VCaP (cell line): Measurements from ENCODE around the gene CDRT4.

Experiments used
- H3K27ac ChIP-seq: fragments of 450-650 bp; 2 replicates; pipeline ENCODE4 v1.5.1; 2017
- TF ChIP-seq, protein P1 (sequence below): fragments of 450-650 bp; conservative IDR thresholded peaks from 2 replicates; pipeline ENCODE4 v1.5.1; 2017; ENCODE audit warnings: mild to moderate bottlenecking, moderate library complexity

The CDRT4 gene

DNA sequence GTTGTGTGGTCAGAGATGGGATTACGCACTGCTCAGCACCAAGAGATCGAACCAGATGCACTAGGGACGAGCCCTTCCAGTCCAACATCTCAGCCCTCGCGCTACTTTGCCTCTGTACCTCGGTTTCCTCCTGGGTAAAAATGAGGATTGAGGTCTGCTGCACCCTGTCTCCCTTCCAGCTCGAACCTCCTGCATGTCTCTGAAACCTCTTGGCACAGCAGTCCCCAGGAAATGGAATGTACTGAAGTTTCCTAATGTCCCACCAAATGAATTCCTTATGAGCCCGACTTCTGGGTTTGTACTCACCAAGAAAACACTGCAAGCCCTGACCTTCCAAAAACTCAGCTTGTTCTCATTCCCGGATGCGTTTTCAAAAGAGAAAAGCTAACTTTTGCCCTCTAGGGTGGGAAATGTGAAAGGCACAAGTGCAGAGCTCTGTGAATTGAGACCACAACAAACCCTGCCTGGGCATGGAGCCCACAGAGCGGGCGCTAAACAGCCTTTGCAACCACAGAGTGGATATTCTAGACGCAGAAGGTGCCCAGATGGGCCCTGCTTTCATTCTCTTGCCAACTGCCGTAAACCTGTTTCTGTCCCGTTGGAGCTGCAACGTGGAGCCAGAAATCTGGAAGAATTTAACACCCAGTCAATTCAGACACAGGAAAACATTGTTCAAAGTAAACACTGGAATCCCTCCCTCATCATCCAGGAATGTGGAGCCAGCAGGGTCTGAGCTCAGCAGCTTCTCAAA is 10.3 kb downstream of the CDRT4 start:
- no peak overlapping the region for H3K27ac ChIP-seq
- TF ChIP-seq, protein P1, sequence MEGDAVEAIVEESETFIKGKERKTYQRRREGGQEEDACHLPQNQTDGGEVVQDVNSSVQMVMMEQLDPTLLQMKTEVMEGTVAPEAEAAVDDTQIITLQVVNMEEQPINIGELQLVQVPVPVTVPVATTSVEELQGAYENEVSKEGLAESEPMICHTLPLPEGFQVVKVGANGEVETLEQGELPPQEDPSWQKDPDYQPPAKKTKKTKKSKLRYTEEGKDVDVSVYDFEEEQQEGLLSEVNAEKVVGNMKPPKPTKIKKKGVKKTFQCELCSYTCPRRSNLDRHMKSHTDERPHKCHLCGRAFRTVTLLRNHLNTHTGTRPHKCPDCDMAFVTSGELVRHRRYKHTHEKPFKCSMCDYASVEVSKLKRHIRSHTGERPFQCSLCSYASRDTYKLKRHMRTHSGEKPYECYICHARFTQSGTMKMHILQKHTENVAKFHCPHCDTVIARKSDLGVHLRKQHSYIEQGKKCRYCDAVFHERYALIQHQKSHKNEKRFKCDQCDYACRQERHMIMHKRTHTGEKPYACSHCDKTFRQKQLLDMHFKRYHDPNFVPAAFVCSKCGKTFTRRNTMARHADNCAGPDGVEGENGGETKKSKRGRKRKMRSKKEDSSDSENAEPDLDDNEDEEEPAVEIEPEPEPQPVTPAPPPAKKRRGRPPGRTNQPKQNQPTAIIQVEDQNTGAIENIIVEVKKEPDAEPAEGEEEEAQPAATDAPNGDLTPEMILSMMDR = no peak

- TF ChIP-seq, protein P1 = no peak
- no peak overlapping the region for H3K27ac ChIP-seq
These were observed 10.9 kb downstream of the CDRT4 start for GRCh38 chr17:15456496-15456895.

GRCh38 chr17:15454346-15454745 is 13.1 kb downstream of the CDRT4 start:
- TF ChIP-seq, protein P1 = no peak
- H3K27ac ChIP-seq = no peak overlapping the region

- TF ChIP-seq, protein P1 = no peak
- H3K27ac ChIP-seq = no peak overlapping the region
These were observed 13.6 kb downstream of the CDRT4 start for GRCh38 chr17:15453782-15454181.

- TF ChIP-seq, protein P1 = no peak
- no peak overlapping the region for H3K27ac ChIP-seq
These were observed 14.2 kb downstream of the CDRT4 start for GRCh38 chr17:15453246-15453645.

DNA sequence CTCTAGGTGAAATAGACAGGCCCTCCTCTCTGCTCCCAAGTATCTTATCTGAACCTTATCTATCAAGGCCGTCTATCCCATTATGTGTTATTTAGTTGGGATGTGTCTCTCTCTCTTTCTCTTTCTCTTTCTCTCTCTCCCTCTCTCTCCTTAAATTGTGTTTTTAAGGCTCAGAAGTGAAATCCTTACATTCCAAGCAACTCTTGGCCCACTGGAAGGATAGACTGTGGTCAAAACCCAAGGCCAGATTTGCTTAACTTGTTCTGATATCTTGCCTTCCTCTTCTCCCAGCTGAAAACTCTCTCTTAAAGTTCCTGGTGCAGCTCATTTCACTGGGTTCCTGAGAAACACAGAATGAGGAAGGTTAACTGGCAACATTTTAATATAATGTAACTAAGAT is 14.7 kb downstream of the CDRT4 start:
- no peak overlapping the region for H3K27ac ChIP-seq
- TF ChIP-seq, protein P1 = no peak

DNA sequence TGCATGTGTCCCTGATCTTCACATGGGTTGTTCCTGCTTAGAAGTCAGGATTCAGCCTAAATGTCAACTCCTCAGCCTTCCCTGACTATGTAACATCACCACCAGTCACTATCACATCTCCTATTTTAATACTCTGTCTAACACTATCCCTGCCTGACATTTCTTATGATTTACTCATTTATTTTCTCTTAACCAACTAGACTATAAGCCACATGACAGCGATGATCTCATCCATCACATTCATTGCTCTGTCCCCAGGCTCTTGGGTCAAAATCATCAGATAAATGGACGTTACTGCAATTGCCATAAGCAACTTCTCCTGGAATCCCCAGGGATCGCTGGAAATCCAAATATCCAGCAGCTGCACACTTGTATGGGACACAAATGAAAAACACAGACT is 15.7 kb downstream of the CDRT4 start:
- TF ChIP-seq, protein P1 = no peak
- H3K27ac ChIP-seq = no peak overlapping the region
